Epithelial cell of esophagus (primary cell): ENCODE data around the gene DAPK2.

ENCODE experiments used
- DNase-seq: peaks from one replicate; pipeline ENCODE4 v3.0.0; 2010; ENCODE audit warnings: low read depth
- H3K4me3 ChIP-seq: 2 replicates; pipeline ENCODE4 v1.5.1; 2011; ENCODE audit warnings: mild to moderate bottlenecking, low read length, control low read depth
- CTCF ChIP-seq: IDR thresholded peaks from 2 replicates; pipeline ENCODE4 v1.5.1; 2011; ENCODE audit warnings: low read depth, mild to moderate bottlenecking, low read length, control low read depth, inconsistent platforms; ENCODE audit not compliant: insufficient read depth; ENCODE audit errors: missing control alignments

DAPK2 gene

GRCh38 chr15:64019764-64020163, 26.5 kb downstream of the DAPK2 start:
- DNase-seq, result no peak
- TF ChIP-seq CTCF, result no peak
- H3K4me3 ChIP-seq, result no peak overlapping the region

- DNase-seq, result no peak
- TF ChIP-seq CTCF, result no peak
- no peak overlapping the region for H3K4me3 ChIP-seq
These were observed 28.6 kb downstream of the DAPK2 start for GRCh38 chr15:64017591-64018163.

- H3K4me3 ChIP-seq, result no peak overlapping the region
- no peak for TF ChIP-seq CTCF
- peak; percentile 85 for DNase-seq
These were observed 29.1 kb downstream of the DAPK2 start for GRCh38 chr15:64017082-64017588.

GRCh38 chr15:64016257-64016656, 30.0 kb downstream of the DAPK2 start:
- no peak overlapping the region for H3K4me3 ChIP-seq
- no peak for DNase-seq
- TF ChIP-seq CTCF, result no peak

- DNase-seq, result no peak
- no peak for TF ChIP-seq CTCF
- H3K4me3 ChIP-seq, result no peak overlapping the region
These were observed 31.3 kb downstream of the DAPK2 start for GRCh38 chr15:64014995-64015394.

- no peak for TF ChIP-seq CTCF
- DNase-seq, result peak; percentile 78
- no peak overlapping the region for H3K4me3 ChIP-seq
These were observed 32.9 kb downstream of the DAPK2 start for GRCh38 chr15:64013179-64014062.
